MCF 10A (cell line): ENCODE results near the gene ACKR1. TPM values are rescaled to one million over a fixed set of nuclear protein-coding genes. Genes with fewer than 3 reads are reported as not detected.

Experiments
- BruUV-seq: library from RNA; stranded (reverse); fragments of 400-500 nt; replicated peaks from 2 replicates; lab custom pipeline; 2021; lab: Mats Ljungman, UMichigan
- CTCF ChIA-PET: fragments of 300-600 bp; sonication (Branson Sonifier 250); formaldehyde crosslinking; extraction: SDS; loops from one replicate; lab custom pipeline; 2021; ENCODE audit warnings: antibody characterized with exemption, inconsistent platforms; lab: Yijun Ruan, JAX
- POLR2A ChIA-PET: fragments of 300-600, 350-650 bp; sonication (Branson Sonifier 250); formaldehyde crosslinking; extraction: SDS; loops from one replicate; lab custom pipeline; 2020; ENCODE audit warnings: antibody characterized with exemption, inconsistent platforms; lab: Yijun Ruan, JAX
- DNase-seq: peaks from one replicate; pipeline ENCODE4 v3.0.0-alpha.2; 2018; ENCODE audit not compliant: unreplicated experiment
- H3K27ac Mint-ChIP-seq: one replicate; pipeline ENCODE4 v1.8.0; 2022; ENCODE audit warnings: mild to moderate bottlenecking, low read depth, mixed read lengths; ENCODE audit not compliant: unreplicated experiment
- H3K27me3 Mint-ChIP-seq: one replicate; pipeline ENCODE4 v1.8.0; 2022; ENCODE audit warnings: mixed read lengths; ENCODE audit not compliant: insufficient read depth, unreplicated experiment
- H3K36me3 Mint-ChIP-seq: one replicate; pipeline ENCODE4 v1.8.0; 2022; ENCODE audit warnings: mild to moderate bottlenecking, moderate library complexity, mixed read lengths; ENCODE audit not compliant: insufficient read depth, unreplicated experiment
- H3K4me1 Mint-ChIP-seq: one replicate; pipeline ENCODE4 v1.8.0; 2022; ENCODE audit warnings: mixed read lengths; ENCODE audit not compliant: insufficient read depth, unreplicated experiment
- H3K4me3 Mint-ChIP-seq: one replicate; pipeline ENCODE4 v1.8.0; 2022; ENCODE audit warnings: mild to moderate bottlenecking, moderate library complexity, mixed read lengths; ENCODE audit not compliant: unreplicated experiment
- H3K9me3 Mint-ChIP-seq: one replicate; pipeline ENCODE4 v1.8.0; 2022; ENCODE audit warnings: mixed read lengths; ENCODE audit not compliant: unreplicated experiment
- CTCF ChIP-seq: fragments of 200-600 bp; IDR thresholded peaks from one replicate; pipeline ENCODE4 v1.8.0; 2022; ENCODE audit warnings: antibody characterized with exemption, mild to moderate bottlenecking; ENCODE audit not compliant: unreplicated experiment
- intact Hi-C: fragments of 100-400 bp; cut with micrococcal nuclease; formaldehyde crosslinking; loops from 2 replicates; pipeline ENCODE4 v1.14.1; 2022
- total RNA-seq: library from RNA; stranded (reverse); gene quantifications from 2 replicates; pipeline ENCODE4 v1.2.3, GENCODE V29; 2022

The ACKR1 gene
- total RNA-seq, 1 experiment from 2014 or later = 47.6 TPM

- Mint-ChIP-seq H3K4me3 (no peak overlapping the region), H3K4me1 (peaks cover 74% of the 10 kb centered on the region), H3K27ac (no peak overlapping the region), H3K36me3 (peaks cover 27% of the 10 kb centered on the region), H3K9me3 (no peaks in the 10 kb centered on the region), H3K27me3 (no peaks in the 10 kb centered on the region)
- ChIA-PET CTCF (interaction anchor here (0.5 to 17.2 kb wide), 11 partner anchors 6 to 798 kb away, joined by 3 to 385 read pairs (median 9); partner anchors contain the start of gene ACKR1), POLR2A (interaction anchor here (1.2 kb wide), 1 partner anchor 11 kb away, joined by 3 read pairs; no protein-coding TSS in a partner anchor)
- intact Hi-C loops = no loop called here
- no peak for TF ChIP-seq CTCF
- DNase-seq = no peak
- BruUV-seq = no TSS peak
These were observed 4.4 kb downstream of the ACKR1 start for GRCh38 chr1:159209061-159209460.

- no TSS peak for BruUV-seq
- ChIA-PET POLR2A (interaction anchor here (0.6 to 3.1 kb wide), 10 partner anchors 11 to 680 kb away, joined by 3 to 13 read pairs (median 6); no protein-coding TSS in a partner anchor), CTCF (interaction anchor here (0.5 to 17.2 kb wide), 75 partner anchors 8 to 1219 kb away, joined by 3 to 385 read pairs (median 5); partner anchors contain the start of genes ACKR1, CADM3 and SLAMF9)
- Mint-ChIP-seq H3K27me3 (no peaks in the 10 kb centered on the region), H3K9me3 (no peaks in the 10 kb centered on the region), H3K4me1 (peaks cover 57% of the 10 kb centered on the region), H3K36me3 (peaks cover 14% of the 10 kb centered on the region), H3K4me3 (peak overlapping the region; percentile 2), H3K27ac (peak overlapping the region; percentile 63)
- peak; percentile 87 for DNase-seq
- peak; percentile 99 for TF ChIP-seq CTCF
- intact Hi-C loops = loop anchor here (1.0 to 5.0 kb wide), 4 partner anchors 50 to 586 kb away; no protein-coding TSS in a partner anchor
These were observed 6.9 kb downstream of the ACKR1 start for GRCh38 chr1:159211331-159212136.

- DNase-seq = peak; percentile 71
- Mint-ChIP-seq H3K9me3 (no peaks in the 10 kb centered on the region), H3K4me1 (peaks cover 47% of the 10 kb centered on the region), H3K36me3 (peaks cover 6% of the 10 kb centered on the region), H3K27ac (peak overlapping the region; percentile 63), H3K4me3 (no peak overlapping the region), H3K27me3 (no peaks in the 10 kb centered on the region)
- POLR2A ChIA-PET = interaction anchor here (0.7 to 3.1 kb wide), 9 partner anchors 15 to 818 kb away, joined by 3 to 13 read pairs (median 8); no protein-coding TSS in a partner anchor
- CTCF ChIA-PET = interaction anchor here (0.5 to 17.2 kb wide), 61 partner anchors 9 to 794 kb away, joined by 3 to 385 read pairs (median 6); partner anchors contain the start of gene ACKR1
- intact Hi-C loops = loop anchor here (5.0 kb wide), 2 partner anchors 385 to 585 kb away; no protein-coding TSS in a partner anchor
- TF ChIP-seq CTCF = no peak
- BruUV-seq = no TSS peak
These were observed 7.9 kb downstream of the ACKR1 start for GRCh38 chr1:159212596-159212995.
